GM19023 (cell line): ENCODE data around the gene MINDY3.
"Not testable (repeated sequence)": the region's sequence is repeated elsewhere in the genome, so short reads cannot be mapped to it uniquely, and the experiment has no call there.

Source experiments
- ATAC-seq: cut with Tn5 transposase; IDR thresholded peaks from one replicate; pipeline ENCODE4 v1.9.1; 2021; ENCODE audit warnings: mild to moderate bottlenecking, moderate library complexity; ENCODE audit not compliant: unreplicated experiment

MINDY3 gene

GRCh38 chr10:15781381-15781960, 78.8 kb downstream of the MINDY3 start:
- ATAC-seq = no peak

GRCh38 chr10:15780353-15781135, 79.8 kb downstream of the MINDY3 start:
- ATAC-seq = no peak

- no peak for ATAC-seq
Measured at GRCh38 chr10:15775513-15775912, 84.8 kb downstream of the MINDY3 start.

- not testable (repeated sequence) for ATAC-seq
Measured at GRCh38 chr10:15774534-15774933, 85.8 kb downstream of the MINDY3 start.

- no peak for ATAC-seq
Measured at GRCh38 chr10:15764892-15765454, 95.3 kb downstream of the MINDY3 start.

GRCh38 chr10:15763006-15763405, 97.3 kb downstream of the MINDY3 start:
- ATAC-seq = no peak

GRCh38 chr10:15762239-15762638, 98.1 kb downstream of the MINDY3 start:
- not testable (repeated sequence) for ATAC-seq

- not testable (repeated sequence) for ATAC-seq
Measured at GRCh38 chr10:15761224-15761623, 99.1 kb downstream of the MINDY3 start.

- ATAC-seq = no peak
Measured at GRCh38 chr10:15760681-15761080, 99.6 kb downstream of the MINDY3 start.

GRCh38 chr10:15759265-15759664, 101.0 kb downstream of the MINDY3 start:
- no peak for ATAC-seq

GRCh38 chr10:15758618-15759017, 101.7 kb downstream of the MINDY3 start:
- ATAC-seq = no peak

- ATAC-seq = no peak
Measured at GRCh38 chr10:15754937-15755336, 105.4 kb downstream of the MINDY3 start.

GRCh38 chr10:15751046-15751445, 109.3 kb downstream of the MINDY3 start:
- ATAC-seq = no peak

GRCh38 chr10:15748126-15748525, 112.2 kb downstream of the MINDY3 start:
- ATAC-seq = no peak

- no peak for ATAC-seq
Measured at GRCh38 chr10:15747632-15748031, 112.7 kb downstream of the MINDY3 start.

- ATAC-seq = no peak
Measured at GRCh38 chr10:15745751-15746150, 114.6 kb downstream of the MINDY3 start.

GRCh38 chr10:15744217-15744865, 116.0 kb downstream of the MINDY3 start:
- peak; percentile 79 for ATAC-seq

- no peak for ATAC-seq
Measured at GRCh38 chr10:15743443-15743842, 116.9 kb downstream of the MINDY3 start.

- no peak for ATAC-seq
Measured at GRCh38 chr10:15742836-15743235, 117.5 kb downstream of the MINDY3 start.

- ATAC-seq = no peak
Measured at GRCh38 chr10:15742102-15742501, 118.2 kb downstream of the MINDY3 start.

GRCh38 chr10:15741581-15741980, 118.7 kb downstream of the MINDY3 start:
- ATAC-seq = no peak

GRCh38 chr10:15740261-15740660, 120.0 kb downstream of the MINDY3 start:
- ATAC-seq = no peak
